GM23338 (cell line): ENCODE data around the gene LRP1-AS. TPM values are rescaled to one million over a fixed set of nuclear protein-coding genes. Genes with fewer than 3 reads are reported as not detected.

Experiments used
- ATAC-seq: fragments of 200-7000 bp; cut with Tn5 transposase; 3 replicates; pipeline ENCODE4 v1.9.1; 2020
- DNase-seq: peaks from one replicate; pipeline ENCODE4 v3.0.0-alpha.2; 2015; ENCODE audit warnings: low spot score
- H2AFZ ChIP-seq: fragments of 200-600 bp; sonication (generic); 2 replicates; pipeline ENCODE4 v1.8.0; 2016; ENCODE audit warnings: antibody characterized with exemption, mild to moderate bottlenecking, moderate library complexity
- H3F3A ChIP-seq: fragments of 200-600 bp; sonication (generic); replicated peaks from 2 replicates; pipeline ENCODE4 v1.8.0; 2017; ENCODE audit warnings: antibody characterized with exemption, mixed run types, low read depth
- H3K27ac ChIP-seq: fragments of 200-600 bp; sonication (generic); 2 replicates; pipeline ENCODE4 v1.6.1; 2016; ENCODE audit warnings: low read depth
- H3K27me3 ChIP-seq: fragments of 200-600 bp; sonication (generic); 2 replicates; pipeline ENCODE4 v1.8.0; 2016; ENCODE audit warnings: mild to moderate bottlenecking, mixed run types, moderate library complexity; ENCODE audit not compliant: insufficient read depth
- H3K36me3 ChIP-seq: fragments of 200-600 bp; sonication (generic); 2 replicates; pipeline ENCODE4 v1.8.0; 2016; ENCODE audit warnings: mild to moderate bottlenecking; ENCODE audit not compliant: insufficient read depth
- H3K4me1 ChIP-seq: fragments of 200-600 bp; sonication (generic); 2 replicates; pipeline ENCODE4 v1.8.0; 2016; ENCODE audit warnings: mild to moderate bottlenecking, moderate library complexity; ENCODE audit not compliant: insufficient read depth
- H3K4me2 ChIP-seq: fragments of 200-600 bp; sonication (generic); 2 replicates; pipeline ENCODE4 v1.7.1; 2017; ENCODE audit warnings: mixed run types
- H3K4me3 ChIP-seq: fragments of 200-600 bp; sonication (generic); 2 replicates; pipeline ENCODE4 v1.6.1; 2016; ENCODE audit warnings: mixed run types
- H3K79me2 ChIP-seq: fragments of 200-600 bp; sonication (generic); replicated peaks from 2 replicates; pipeline ENCODE4 v1.8.0; 2017; ENCODE audit warnings: mild to moderate bottlenecking; ENCODE audit not compliant: insufficient read depth
- H3K9me2 ChIP-seq: fragments of 200-600 bp; sonication (generic); 2 replicates; pipeline ENCODE4 v1.8.0; 2017; ENCODE audit not compliant: insufficient read depth
- H4K20me1 ChIP-seq: fragments of 200-600 bp; sonication (generic); replicated peaks from 2 replicates; pipeline ENCODE4 v1.8.0; 2017; ENCODE audit warnings: mild to moderate bottlenecking; ENCODE audit not compliant: insufficient read depth
- H3K27ac Mint-ChIP-seq: 2 replicates; pipeline ENCODE4 v1.8.0; 2020; ENCODE audit warnings: inconsistent platforms, mild to moderate bottlenecking, moderate library complexity, mixed read lengths
- H3K27me3 Mint-ChIP-seq: 3 replicates; pipeline ENCODE4 v1.8.0; 2022; ENCODE audit warnings: low read depth, mild to moderate bottlenecking, moderate library complexity, mixed read lengths, inconsistent platforms; ENCODE audit not compliant: insufficient read depth, poor library complexity
- H3K36me3 Mint-ChIP-seq: 3 replicates; pipeline ENCODE4 v1.8.0; 2021; ENCODE audit warnings: low read depth, mild to moderate bottlenecking, inconsistent platforms, moderate library complexity, mixed read lengths
- H3K4me1 Mint-ChIP-seq: 3 replicates; pipeline ENCODE4 v1.8.0; 2020; ENCODE audit warnings: mild to moderate bottlenecking, inconsistent platforms, mixed read lengths
- H3K4me3 Mint-ChIP-seq: 3 replicates; pipeline ENCODE4 v1.8.0; 2021; ENCODE audit warnings: moderate library complexity, mild to moderate bottlenecking, inconsistent platforms, mixed read lengths
- H3K9me3 Mint-ChIP-seq: 3 replicates; pipeline ENCODE4 v1.8.0; 2020; ENCODE audit warnings: moderate library complexity, mild to moderate bottlenecking, inconsistent platforms, mixed read lengths
- ETS1 ChIP-seq: IDR thresholded peaks from 2 replicates; pipeline ENCODE4 v1.6.1; 2016; ENCODE audit warnings: antibody characterized with exemption
- ZNF462 ChIP-seq: fragments of 250-450 bp; sonication (Bioruptor Pico); IDR thresholded peaks from 2 replicates; pipeline ENCODE4 v1.5.0; 2020; ENCODE audit warnings: mild to moderate bottlenecking, moderate library complexity
- polyA plus RNA-seq: library from polyadenylated mRNA; unstranded; fragments of >200 nt; fragmentation: Nextera tagmentation; extraction: Ambion mirVana; gene quantifications from 2 replicates; pipeline ENCODE4 v1.2.1, GENCODE V29; 2016
- total RNA-seq: library from RNA; depleted of rRNA; stranded (reverse); fragments of >200 nt; shearing (Covaris generic); gene quantifications from 2 replicates; pipeline ENCODE4 v1.2.3, GENCODE V29; 2014
- TF ChIP-seq, protein P1 (sequence below), 2 experiments: fragments of 200-600 bp in 1 of 2; sonication (generic) in 1 of 2; conservative IDR thresholded peaks; 2 replicates each; pipeline versions ENCODE4 v1.5.1 to v1.6.1; 2016 to 2017; ENCODE audit warnings: antibody characterized with exemption in 2 of 2, low read depth in 2 of 2, mild to moderate bottlenecking in 2 of 2, moderate library complexity in 1 of 2

LRP1-AS gene
- total and polyA plus RNA-seq, 2 experiments from 2014 or later = 0.86 TPM; not detected in 1

DNA sequence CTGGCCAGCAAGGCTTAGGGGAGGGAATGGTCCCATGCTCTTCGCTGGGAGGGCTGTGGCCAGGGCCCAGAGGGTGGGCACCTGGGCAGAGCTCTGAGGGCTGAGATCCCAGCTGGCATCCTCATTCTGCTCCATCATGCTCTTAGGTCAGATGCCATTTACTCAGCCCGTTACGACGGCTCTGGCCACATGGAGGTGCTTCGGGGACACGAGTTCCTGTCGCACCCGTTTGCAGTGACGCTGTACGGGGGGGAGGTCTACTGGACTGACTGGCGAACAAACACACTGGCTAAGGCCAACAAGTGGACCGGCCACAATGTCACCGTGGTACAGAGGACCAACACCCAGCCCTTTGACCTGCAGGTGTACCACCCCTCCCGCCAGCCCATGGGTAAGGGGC is 30.8 kb upstream of the LRP1-AS start:
- Mint-ChIP-seq H3K27me3 (peaks cover 18% of the 10 kb centered on the region), H3K36me3 (peaks cover 88% of the 10 kb centered on the region), H3K4me3 (no peak overlapping the region), H3K9me3 (no peaks in the 10 kb centered on the region), H3K4me1 (peaks cover 5% of the 10 kb centered on the region; the same call in 2 of the 3 replicates), H3K27ac (peak overlapping the region; percentile 68; the same call in 1 of the 2 replicates)
- no peaks in the 10 kb centered on the region; the same call in 1 of the 2 replicates for H3K79me2 ChIP-seq
- H4K20me1 ChIP-seq = peaks cover 7% of the 10 kb centered on the region; the same call in 1 of the 2 replicates
- peaks cover 13% of the 10 kb centered on the region for H3K36me3 ChIP-seq
- no peak overlapping the region for H3K4me3 ChIP-seq
- no peaks in the 10 kb centered on the region for H3K4me1 ChIP-seq
- H3F3A ChIP-seq = peaks cover 30% of the 10 kb centered on the region
- no peak overlapping the region for H3K4me2 ChIP-seq
- DNase-seq (no peak), ATAC-seq (no peak)
- H2AFZ ChIP-seq = no peak overlapping the region
- H3K9me2 ChIP-seq = no peaks in the 10 kb centered on the region
- TF ChIP-seq ZNF462 (no peak), ETS1 (no peak)
- TF ChIP-seq, protein P1, sequence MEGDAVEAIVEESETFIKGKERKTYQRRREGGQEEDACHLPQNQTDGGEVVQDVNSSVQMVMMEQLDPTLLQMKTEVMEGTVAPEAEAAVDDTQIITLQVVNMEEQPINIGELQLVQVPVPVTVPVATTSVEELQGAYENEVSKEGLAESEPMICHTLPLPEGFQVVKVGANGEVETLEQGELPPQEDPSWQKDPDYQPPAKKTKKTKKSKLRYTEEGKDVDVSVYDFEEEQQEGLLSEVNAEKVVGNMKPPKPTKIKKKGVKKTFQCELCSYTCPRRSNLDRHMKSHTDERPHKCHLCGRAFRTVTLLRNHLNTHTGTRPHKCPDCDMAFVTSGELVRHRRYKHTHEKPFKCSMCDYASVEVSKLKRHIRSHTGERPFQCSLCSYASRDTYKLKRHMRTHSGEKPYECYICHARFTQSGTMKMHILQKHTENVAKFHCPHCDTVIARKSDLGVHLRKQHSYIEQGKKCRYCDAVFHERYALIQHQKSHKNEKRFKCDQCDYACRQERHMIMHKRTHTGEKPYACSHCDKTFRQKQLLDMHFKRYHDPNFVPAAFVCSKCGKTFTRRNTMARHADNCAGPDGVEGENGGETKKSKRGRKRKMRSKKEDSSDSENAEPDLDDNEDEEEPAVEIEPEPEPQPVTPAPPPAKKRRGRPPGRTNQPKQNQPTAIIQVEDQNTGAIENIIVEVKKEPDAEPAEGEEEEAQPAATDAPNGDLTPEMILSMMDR (conservative IDR thresholded peaks at IDR 0.05; ENCODE audit: low read depth in 2 of 2) = 0 out of 4 replicates have a peak, but pooled peaks of 1 of the 2 experiments have one; percentile 4
- no peak overlapping the region for H3K27ac ChIP-seq
- H3K27me3 ChIP-seq = no peaks in the 10 kb centered on the region
